BE2C (cell line): ENCODE data around the gene SEZ6.

Experiments used
- DNase-seq: peaks from one replicate; pipeline ENCODE4 v3.0.0-alpha.2; 2020
- H3K27me3 ChIP-seq: fragments of 250-450 bp; sonication (Bioruptor Pico); 2 replicates; pipeline ENCODE4 v1.5.1; 2020; ENCODE audit warnings: mild to moderate bottlenecking
- H3K36me3 ChIP-seq: fragments of 250-450 bp; sonication (Bioruptor Pico); 2 replicates; pipeline ENCODE4 v1.5.1; 2020; ENCODE audit warnings: mild to moderate bottlenecking
- H3K4me1 ChIP-seq: fragments of 250-450 bp; sonication (Bioruptor Pico); 2 replicates; pipeline ENCODE4 v1.5.1; 2020
- H3K4me3 ChIP-seq: 2 replicates; pipeline ENCODE4 v1.5.1; 2011; ENCODE audit warnings: low read depth, low read length
- H3K9me3 ChIP-seq: fragments of 250-450 bp; sonication (Bioruptor Pico); 2 replicates; pipeline ENCODE4 v1.5.1; 2020
- CTCF ChIP-seq: IDR thresholded peaks from 2 replicates; pipeline ENCODE4 v1.5.1; 2012; ENCODE audit warnings: mild to moderate bottlenecking, low read depth, low read length

SEZ6 gene

DNA sequence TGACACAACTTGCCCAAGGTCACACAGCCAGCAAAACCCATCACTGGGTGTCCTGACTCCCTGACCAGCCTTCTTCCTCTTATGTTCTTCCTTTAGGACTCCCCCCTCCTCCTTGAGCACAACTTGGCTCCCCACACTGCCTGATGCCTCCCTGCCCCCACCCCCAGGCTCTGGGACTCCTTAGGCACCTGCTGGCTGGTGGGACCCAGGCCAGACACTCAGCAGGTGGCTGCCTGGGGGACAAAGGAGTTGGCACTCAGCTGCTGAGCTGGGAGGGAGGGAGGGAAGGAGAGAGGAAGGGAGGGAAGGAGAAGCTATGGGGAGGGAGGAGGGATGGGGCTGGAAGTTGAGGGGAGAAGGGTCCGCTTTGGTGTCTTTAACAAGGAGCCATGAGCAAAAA lies 8.0 kb downstream of the SEZ6 start:
- Histone ChIP-seq H3K4me3 (no peak overlapping the region), H3K27me3 (no peaks in the 10 kb centered on the region), H3K4me1 (no peaks in the 10 kb centered on the region; the same call in 1 of the 2 replicates), H3K9me3 (no peaks in the 10 kb centered on the region), H3K36me3 (no peaks in the 10 kb centered on the region)
- TF ChIP-seq CTCF = no peak
- no peak for DNase-seq

- H3K9me3 ChIP-seq = no peaks in the 10 kb centered on the region
- no peak overlapping the region for H3K4me3 ChIP-seq
- no peak for TF ChIP-seq CTCF
- no peaks in the 10 kb centered on the region; the same call in 1 of the 2 replicates for H3K4me1 ChIP-seq
- H3K36me3 ChIP-seq = no peaks in the 10 kb centered on the region
- no peaks in the 10 kb centered on the region for H3K27me3 ChIP-seq
- DNase-seq = no peak
Observed at GRCh38 chr17:28996554-28997096, 9.2 kb downstream of the SEZ6 start.

DNA sequence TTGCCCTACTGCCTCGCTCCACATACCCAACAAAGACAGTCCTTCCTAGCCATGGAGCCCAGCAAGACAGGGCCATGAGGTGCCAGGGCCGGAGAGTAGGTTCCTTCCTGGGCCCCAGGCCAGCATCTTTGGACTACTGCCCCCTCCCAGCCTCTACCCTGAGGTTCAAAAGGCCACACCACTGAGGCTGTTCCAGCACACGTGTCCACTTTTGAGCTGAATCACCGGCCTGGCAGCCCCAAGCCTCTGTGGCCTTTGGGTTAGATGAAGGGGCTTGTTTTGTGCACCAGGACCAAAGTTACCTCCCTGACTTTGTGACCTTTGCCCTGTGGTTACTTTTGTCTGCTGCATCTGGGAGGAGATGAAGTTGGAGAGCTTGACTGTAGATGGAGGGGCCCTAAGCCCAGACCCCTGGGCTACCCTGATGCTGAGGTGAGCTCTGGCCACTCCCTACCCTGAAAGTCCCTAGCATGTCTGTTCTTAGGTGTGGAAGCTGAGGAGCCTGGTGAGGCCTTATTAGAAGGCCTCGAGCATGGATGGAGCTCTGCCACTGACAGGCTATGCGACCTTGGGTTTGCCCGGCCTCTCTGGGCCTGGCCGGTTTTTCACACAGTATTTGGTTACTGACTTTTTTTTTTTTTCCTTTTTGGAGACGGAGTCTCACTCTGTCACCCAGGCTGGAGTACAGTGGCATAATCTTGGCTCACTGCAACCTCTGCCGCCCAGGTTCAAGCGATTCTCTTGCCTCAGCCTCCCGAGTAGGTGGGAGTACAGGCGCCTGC lies 12.0 kb downstream of the SEZ6 start:
- TF ChIP-seq CTCF = no peak
- H3K4me3 ChIP-seq = no peak overlapping the region
- DNase-seq = no peak
- H3K9me3 ChIP-seq = no peaks in the 10 kb centered on the region
- no peaks in the 10 kb centered on the region for H3K27me3 ChIP-seq
- H3K36me3 ChIP-seq = no peaks in the 10 kb centered on the region
- H3K4me1 ChIP-seq = no peaks in the 10 kb centered on the region; the same call in 1 of the 2 replicates

DNA sequence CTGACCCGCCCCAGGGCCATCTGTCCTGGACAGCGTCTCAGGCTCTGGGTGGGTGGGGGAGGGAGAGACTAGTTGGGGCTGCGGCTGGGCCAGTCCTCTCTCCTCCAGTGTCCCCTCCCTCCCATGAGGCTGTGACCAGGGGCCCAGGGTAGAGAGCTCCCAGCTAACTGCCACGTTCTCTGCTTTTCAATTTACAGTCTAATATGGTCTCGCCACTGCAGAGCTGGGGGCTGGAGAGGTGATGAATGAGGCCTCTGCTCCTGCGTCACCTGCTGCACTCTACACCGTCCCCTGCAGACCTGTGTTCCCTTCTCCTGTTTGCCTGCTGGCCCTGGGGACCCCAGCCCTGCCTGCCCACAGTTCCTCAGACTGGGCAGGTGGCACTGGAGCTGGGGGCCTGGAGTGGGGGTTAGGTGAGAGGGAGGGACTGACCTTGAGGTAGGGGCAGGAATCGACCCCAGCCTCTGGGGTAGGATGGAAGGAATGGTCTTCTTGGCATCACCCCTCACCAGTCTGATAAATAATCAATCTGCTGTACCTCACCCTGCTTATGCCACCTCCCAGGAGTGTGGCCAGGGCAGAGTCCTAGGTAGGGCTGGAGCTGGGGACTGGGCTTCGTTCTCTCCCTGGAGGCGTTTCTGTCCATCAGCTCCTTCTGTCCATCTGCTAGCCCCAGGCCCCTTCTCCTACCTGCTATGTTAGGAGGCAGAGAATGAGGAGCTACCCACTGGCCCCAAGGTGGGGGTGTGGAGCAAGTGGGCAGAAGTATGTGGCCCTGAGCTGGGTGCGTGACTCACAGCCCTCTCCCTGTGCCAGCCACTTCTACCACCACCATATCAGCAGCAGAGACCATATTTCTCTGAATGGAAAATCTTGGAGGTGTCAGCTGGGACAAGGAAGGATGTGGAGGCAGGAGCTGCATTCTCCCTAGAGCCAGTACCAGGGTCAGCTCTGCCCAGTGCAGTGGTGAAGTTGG lies 12.9 kb downstream of the SEZ6 start:
- no peaks in the 10 kb centered on the region for H3K9me3 ChIP-seq
- TF ChIP-seq CTCF = no peak
- no peaks in the 10 kb centered on the region; the same call in 1 of the 2 replicates for H3K4me1 ChIP-seq
- no peak for DNase-seq
- H3K4me3 ChIP-seq = no peak overlapping the region
- no peaks in the 10 kb centered on the region for H3K36me3 ChIP-seq
- no peaks in the 10 kb centered on the region for H3K27me3 ChIP-seq

DNA sequence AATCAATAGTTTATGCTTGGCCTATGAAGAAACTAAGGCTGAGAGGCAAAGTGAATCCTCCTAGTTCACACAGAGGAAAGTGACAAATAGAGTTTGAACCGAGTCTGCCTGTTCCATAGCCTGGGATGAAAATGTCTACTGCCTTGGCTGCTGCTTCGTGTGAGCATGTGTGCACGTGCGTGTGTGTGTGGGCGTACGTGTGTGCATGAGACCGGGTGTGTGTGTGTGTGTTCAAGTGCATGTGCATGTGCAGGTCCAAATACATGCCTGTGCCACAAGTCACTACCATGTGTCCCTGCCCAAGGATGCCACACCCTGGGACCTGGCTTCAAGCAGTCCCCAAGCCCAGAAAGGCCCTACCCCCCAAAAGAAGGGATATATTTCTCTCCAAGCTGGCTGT lies 13.6 kb downstream of the SEZ6 start:
- Histone ChIP-seq H3K9me3 (no peaks in the 10 kb centered on the region), H3K36me3 (no peaks in the 10 kb centered on the region), H3K27me3 (no peaks in the 10 kb centered on the region), H3K4me1 (no peaks in the 10 kb centered on the region; the same call in 1 of the 2 replicates), H3K4me3 (no peak overlapping the region)
- no peak for TF ChIP-seq CTCF
- no peak for DNase-seq
